Adrenal gland (tissue), 12 donors: Measurements from ENCODE around the gene DNALI1. TPM values are rescaled to one million over a fixed set of nuclear protein-coding genes. Genes with fewer than 3 reads are reported as not detected.

ENCODE experiments used
- DNase-seq, 7 donors: peaks; one replicate each; pipeline ENCODE4 v3.0.0-alpha.2; 2019 to 2020
- H3K27ac ChIP-seq, 5 donors: fragments of 200-600 bp; sonication (generic) in 4 of 5; 1 replicate in 3 of 5; 2 replicates in 2 of 5; pipeline versions ENCODE4 v1.5.1 to v1.8.0; 2016 to 2020; ENCODE audit warnings: mild to moderate bottlenecking in 1 of 5
- H3K27me3 ChIP-seq: fragments of 200-600 bp; 2 replicates; pipeline ENCODE4 v1.8.0; 2021
- H3K36me3 ChIP-seq, 2 donors: fragments of 200-600 bp; replicated peaks in 1 of 2; 1 replicate in 1 of 2; 2 replicates in 1 of 2; pipeline versions ENCODE4 v1.5.1 to v1.8.0; 2018 to 2022
- H3K4me1 ChIP-seq, 2 donors: fragments of 200-600 bp; replicated peaks in 1 of 2; 1 replicate in 1 of 2; 2 replicates in 1 of 2; pipeline versions ENCODE4 v1.5.1 to v1.8.0; 2018 to 2021
- H3K4me3 ChIP-seq, 4 donors: fragments of 200-600 bp; sonication (generic) in 3 of 4; one replicate each; pipeline ENCODE4 v1.5.1; 2016 to 2018
- H3K9me3 ChIP-seq, 3 donors: fragments of 200-600 bp; sonication (generic) in 1 of 3; replicated peaks in 1 of 3; 1 replicate in 2 of 3; 2 replicates in 1 of 3; pipeline versions ENCODE4 v1.5.1 to v1.8.0; 2016 to 2021
- POLR2A ChIP-seq, 2 donors: fragments of 450-650 bp; IDR thresholded peaks; one replicate each; pipeline ENCODE4 v1.6.1; 2017; ENCODE audit warnings: antibody characterized with exemption in 2 of 2, mild to moderate bottlenecking in 2 of 2, moderate library complexity in 1 of 2
- WGBS, 4 donors: extraction: QIAGEN DNeasy Blood & Tissue Kit in 2 of 4; methylation state at CpG; one replicate each; pipeline versions ENCODE4 v1.1.5 to v1.1.7; 2013 to 2017; 5-methylcytosine and 5-hydroxymethylcytosine counted together
- intact Hi-C, 2 donors: fragments of 100-400 bp; cut with DNase I; formaldehyde crosslinking; loops; one replicate each; pipeline versions ENCODE4 v1.14.1 to v1.15.0; 2022 to 2023
- polyA plus RNA-seq, 3 donors: library from polyadenylated mRNA; stranded (reverse); fragments of 200-250 nt in 2 of 3; fragments of 350-450 nt in 1 of 3; fragmentation: Illumina TruSeq in 1 of 3; extraction: RNeasy Lipid Tissue Mini Kit (QIAGEN cat#74804) in 1 of 3; gene quantifications; one replicate each; pipeline ENCODE4 v1.2.3, GENCODE V29; 2013 to 2014
- small RNA-seq, 2 donors: library from RNA; depleted of rRNA; stranded (forward); fragments of <200 nt; gene quantifications; one replicate each; pipeline ENCODE3, GENCODE V24; 2016
- total RNA-seq, 9 donors: library from RNA; depleted of rRNA in 4 of 9; stranded (reverse); fragments of >200 nt in 4 of 9; fragments of 120-200 nt in 1 of 9; fragmentation: NEBNext Ultra II Directional in 1 of 9; extraction: Animal tissue kit (Norgen Biotek cat#: 25700) in 1 of 9; gene quantifications; one replicate each; pipeline versions ENCODE4 v1.1.0 to v1.2.4, GENCODE V29; 2013 to 2023
- TF ChIP-seq, protein P1 (sequence below), 6 experiments: fragments of 450-650 bp in 4 of 6; fragments of 200-600 bp in 2 of 6; sonication (generic) in 1 of 6; IDR thresholded peaks; 1 replicate in 5 of 6; 2 replicates in 1 of 6; pipeline versions ENCODE4 v1.5.1 to v1.8.0; 2016 to 2021; ENCODE audit warnings: antibody characterized with exemption in 6 of 6, mild to moderate bottlenecking in 2 of 6, moderate library complexity in 1 of 6
- donor health status: healthy with polysubstance abuse.
- donor health status: Bipolar disorder and iron deficiency.
- donor health status: DM: yes; HTN: yes; CAD: no.
- donor health status: DM: no; HTN: no; CAD: no.
- donor health status: DM: no; HTN: no; CAD: no.
- donor health status: DM: yes; HTN: yes; CAD: no.

DNALI1 gene
- total and polyA plus RNA-seq, 12 donors = 6.1 to 41.6 (median 15.7) TPM

DNA sequence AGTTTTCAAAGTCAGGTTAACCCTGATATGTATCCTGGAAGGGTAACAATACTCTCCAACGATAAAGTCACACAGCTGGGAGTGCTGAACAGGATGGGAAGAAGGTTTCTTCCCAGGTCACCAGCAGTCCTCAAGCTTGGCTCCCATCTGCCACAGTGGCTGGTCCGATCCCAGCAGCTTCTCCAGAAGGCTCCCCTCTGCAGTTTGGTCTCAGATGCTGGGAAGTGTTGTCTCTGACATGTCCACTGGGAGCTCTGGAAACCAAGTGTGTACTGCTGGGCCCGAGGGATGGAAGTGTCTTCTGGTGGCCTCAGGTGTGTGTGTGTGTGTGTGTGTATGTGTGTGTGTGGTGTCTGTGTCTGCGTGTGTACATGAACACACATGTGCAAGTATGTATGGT is 55.4 kb downstream of the DNALI1 start:
- Histone ChIP-seq H3K4me3 (no peak overlapping the region), H3K9me3 (no peaks in the 10 kb centered on the region), H3K4me1 (no peaks in the 10 kb centered on the region), H3K27me3 (peaks cover 10% of the 10 kb centered on the region), H3K36me3 (no peaks in the 10 kb centered on the region), H3K27ac (no peak overlapping the region)
- 65 to 72% (median 69%) methylated on average over 3 to 4 of the region's 4 CpGs for WGBS, 4 donors
- no peak for TF ChIP-seq POLR2A (IDR thresholded peaks at IDR 0.05)
- TF ChIP-seq, protein P1, sequence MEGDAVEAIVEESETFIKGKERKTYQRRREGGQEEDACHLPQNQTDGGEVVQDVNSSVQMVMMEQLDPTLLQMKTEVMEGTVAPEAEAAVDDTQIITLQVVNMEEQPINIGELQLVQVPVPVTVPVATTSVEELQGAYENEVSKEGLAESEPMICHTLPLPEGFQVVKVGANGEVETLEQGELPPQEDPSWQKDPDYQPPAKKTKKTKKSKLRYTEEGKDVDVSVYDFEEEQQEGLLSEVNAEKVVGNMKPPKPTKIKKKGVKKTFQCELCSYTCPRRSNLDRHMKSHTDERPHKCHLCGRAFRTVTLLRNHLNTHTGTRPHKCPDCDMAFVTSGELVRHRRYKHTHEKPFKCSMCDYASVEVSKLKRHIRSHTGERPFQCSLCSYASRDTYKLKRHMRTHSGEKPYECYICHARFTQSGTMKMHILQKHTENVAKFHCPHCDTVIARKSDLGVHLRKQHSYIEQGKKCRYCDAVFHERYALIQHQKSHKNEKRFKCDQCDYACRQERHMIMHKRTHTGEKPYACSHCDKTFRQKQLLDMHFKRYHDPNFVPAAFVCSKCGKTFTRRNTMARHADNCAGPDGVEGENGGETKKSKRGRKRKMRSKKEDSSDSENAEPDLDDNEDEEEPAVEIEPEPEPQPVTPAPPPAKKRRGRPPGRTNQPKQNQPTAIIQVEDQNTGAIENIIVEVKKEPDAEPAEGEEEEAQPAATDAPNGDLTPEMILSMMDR (IDR thresholded peaks at IDR 0.05) = no peak
- intact Hi-C loops = no loop called here
- DNase-seq = no peak

GRCh38 chr1:37614105-37614504 is 57.4 kb downstream of the DNALI1 start:
- no peaks in the 10 kb centered on the region for H3K4me1 ChIP-seq
- no peak for DNase-seq

DNA sequence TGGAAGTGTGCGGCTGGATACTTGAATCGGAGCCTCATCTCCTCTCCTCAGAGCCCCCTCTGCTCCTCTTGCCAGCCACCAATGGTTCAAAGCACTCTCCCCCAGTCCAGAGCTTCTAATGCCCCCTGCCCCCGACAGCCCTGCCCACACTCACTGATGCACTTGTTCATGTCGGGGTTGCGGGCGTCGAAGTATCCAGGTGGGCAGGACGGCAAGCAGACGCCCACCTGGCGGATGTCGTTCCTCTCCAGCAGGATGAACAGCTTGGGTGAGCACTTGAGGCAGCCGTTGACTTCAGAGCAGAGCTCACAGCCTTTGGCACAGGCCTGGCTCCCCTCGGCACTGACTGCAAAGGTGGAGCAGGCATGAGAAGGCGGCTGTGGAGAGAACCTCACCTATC is 59.6 kb downstream of the DNALI1 start:
- no peaks in the 10 kb centered on the region for H3K9me3 ChIP-seq
- no peak for TF ChIP-seq POLR2A (IDR thresholded peaks at IDR 0.05)
- TF ChIP-seq, protein P1 (IDR thresholded peaks at IDR 0.05) = no peak
- intact Hi-C loops = loop anchor here in 1 of 2 donors (5.0 kb wide), 1 partner anchor 56 kb away; no protein-coding TSS in a partner anchor
- H3K27ac ChIP-seq = no peak overlapping the region
- H3K36me3 ChIP-seq = no peaks in the 10 kb centered on the region
- H3K4me3 ChIP-seq = no peak overlapping the region
- DNase-seq = no peak
- peaks cover 12% of the 10 kb centered on the region for H3K27me3 ChIP-seq
- no peaks in the 10 kb centered on the region for H3K4me1 ChIP-seq
- 61 to 78% (median 71%) methylated on average over 11 to 14 of the region's 14 CpGs for WGBS, 4 donors

More at GRCh38 chr1:37614105-37614504, 57.4 kb downstream of the DNALI1 start:
- no peaks in the 10 kb centered on the region for H3K9me3 ChIP-seq
- H3K4me3 ChIP-seq = no peak overlapping the region
- TF ChIP-seq, protein P1 (IDR thresholded peaks at IDR 0.05) = no peak
- TF ChIP-seq POLR2A (IDR thresholded peaks at IDR 0.05) = no peak
- H3K27me3 ChIP-seq = peaks cover 12% of the 10 kb centered on the region
- no peaks in the 10 kb centered on the region for H3K36me3 ChIP-seq
- no peak overlapping the region for H3K27ac ChIP-seq
- intact Hi-C loops = no loop called here
- WGBS, 4 donors = 75 to 80% (median 78%) methylated on average over 1 to 5 of the region's 5 CpGs

Small RNA genes within 50 kb of the gene (small RNA-seq; reads per million reads assigned to genes)
- gene AL034379.1 = 0 reads per million in 2 donors

Other genes with a start within 250 kb of the DNALI1 start
- 10 to 100 TPM in 8 of 9 donors, 1 to 10 TPM in 1; 5.8 to 53.0 (median 18.8) TPM for gene ZC3H12A, start 82.4 kb upstream of the DNALI1 start, total RNA-seq
- 10 to 100 TPM in 2 of 3 donors, 1 to 10 TPM in 1; 3.2 to 17.0 (median 11.8) TPM for gene ZC3H12A, start 82.4 kb upstream of the DNALI1 start, polyA plus RNA-seq
- 10 to 100 TPM; 45.7 to 74.5 (median 56.6) TPM for gene MEAF6, start 42.2 kb upstream of the DNALI1 start, total RNA-seq
- 10 to 100 TPM; 37.8 to 67.4 (median 43.4) TPM for gene MEAF6, start 42.2 kb upstream of the DNALI1 start, polyA plus RNA-seq
- 10 to 100 TPM; 11.6 to 22.4 (median 16.5) TPM for gene SNIP1, start 2.6 kb upstream of the DNALI1 start, total RNA-seq
- gene SNIP1, start 2.6 kb upstream of the DNALI1 start, polyA plus RNA-seq = 10 to 100 TPM in 1 of 3 donors, 1 to 10 TPM in 2; 4.0 to 11.2 (median 5.6) TPM
- gene GNL2, start 39.0 kb downstream of the DNALI1 start, total RNA-seq = 10 to 100 TPM; 13.6 to 84.7 (median 26.4) TPM
- gene GNL2, start 39.0 kb downstream of the DNALI1 start, polyA plus RNA-seq = 100 to 1,000 TPM; 132 to 462 (median 225) TPM
- gene RSPO1, start 78.0 kb downstream of the DNALI1 start, total RNA-seq = under 1 TPM in 5 of 9 donors, not detected in 4; 0.11 to 0.51 (median 0.23) TPM
- under 1 TPM; 0.11 to 0.20 (median 0.16) TPM for gene RSPO1, start 78.0 kb downstream of the DNALI1 start, polyA plus RNA-seq
- 1 to 10 TPM in 7 of 9 donors, under 1 TPM in 2; 0.49 to 3.2 (median 1.3) TPM for gene CDCA8, start 135.6 kb downstream of the DNALI1 start, total RNA-seq
- gene CDCA8, start 135.6 kb downstream of the DNALI1 start, polyA plus RNA-seq = 1 to 10 TPM in 1 of 3 donors, under 1 TPM in 2; 0.54 to 1.6 (median 0.64) TPM
- under 1 TPM; 0.06 to 0.90 (median 0.55) TPM for gene EPHA10, start 208.2 kb downstream of the DNALI1 start, total RNA-seq
- 1 to 10 TPM in 1 of 3 donors, under 1 TPM in 2; 0.22 to 3.9 (median 0.40) TPM for gene EPHA10, start 208.2 kb downstream of the DNALI1 start, polyA plus RNA-seq
- 10 to 100 TPM in 2 of 9 donors, 1 to 10 TPM in 7; 4.9 to 12.0 (median 8.3) TPM for gene MANEAL, start 236.9 kb downstream of the DNALI1 start, total RNA-seq
- 10 to 100 TPM in 1 of 3 donors, 1 to 10 TPM in 2; 4.0 to 13.1 (median 4.4) TPM for gene MANEAL, start 236.9 kb downstream of the DNALI1 start, polyA plus RNA-seq